GM19438 (cell line): Measurements from ENCODE around the gene PDZRN3.

Source experiments
- ATAC-seq: cut with Tn5 transposase; IDR thresholded peaks from one replicate; pipeline ENCODE4 v1.9.1; 2021; ENCODE audit warnings: low read depth; ENCODE audit not compliant: unreplicated experiment

The PDZRN3 gene

DNA sequence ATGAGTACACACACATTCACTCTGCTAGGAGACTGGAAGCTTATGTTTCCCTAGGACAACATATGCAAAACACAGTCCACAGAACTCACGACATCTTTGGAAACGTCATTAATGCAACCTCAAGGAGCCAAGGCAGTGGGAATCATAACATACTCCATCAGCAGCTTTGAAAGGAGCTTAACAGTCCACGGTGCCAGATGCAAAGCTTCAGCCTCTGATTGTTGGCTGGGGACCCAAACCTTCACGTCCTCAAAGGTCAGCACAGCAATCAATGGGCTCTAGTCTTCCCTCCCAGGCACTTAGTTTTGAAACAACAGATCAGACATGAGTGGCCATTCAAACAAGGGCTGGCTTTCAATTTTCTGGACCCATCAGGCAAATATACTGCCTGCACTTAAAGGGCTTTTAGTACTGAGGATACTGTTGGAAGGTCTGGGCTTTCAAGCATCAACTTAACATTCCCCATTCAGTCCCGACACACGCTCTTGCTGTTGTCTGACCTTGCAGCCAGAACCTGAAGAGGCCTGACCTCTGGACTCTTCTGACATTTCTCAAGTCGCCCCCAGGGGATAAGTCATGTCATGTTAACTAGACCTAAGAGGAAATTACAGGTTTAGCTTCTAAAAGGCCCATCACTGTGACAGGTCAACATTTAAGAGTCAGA, 223.0 kb downstream of the PDZRN3 start:
- no peak for ATAC-seq

DNA sequence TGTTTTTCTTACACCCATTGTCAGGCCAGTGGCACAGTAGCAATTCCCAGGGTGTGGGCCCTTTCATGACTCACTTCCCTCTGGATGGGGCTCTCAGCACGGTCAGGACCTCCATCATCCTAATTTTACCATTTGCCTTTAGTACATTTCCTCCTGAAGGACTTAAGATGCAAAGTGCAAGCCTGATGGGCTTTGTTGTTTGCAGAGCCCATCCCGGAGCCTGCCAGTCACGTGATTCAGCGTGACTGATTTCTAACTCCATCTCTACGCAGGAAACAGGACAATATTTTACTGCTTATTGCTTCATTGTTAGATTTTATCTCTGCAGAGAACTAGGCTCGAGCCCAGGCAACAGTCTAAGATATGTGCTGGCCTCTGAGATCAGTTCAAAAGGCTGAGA, 223.7 kb downstream of the PDZRN3 start:
- no peak for ATAC-seq

DNA sequence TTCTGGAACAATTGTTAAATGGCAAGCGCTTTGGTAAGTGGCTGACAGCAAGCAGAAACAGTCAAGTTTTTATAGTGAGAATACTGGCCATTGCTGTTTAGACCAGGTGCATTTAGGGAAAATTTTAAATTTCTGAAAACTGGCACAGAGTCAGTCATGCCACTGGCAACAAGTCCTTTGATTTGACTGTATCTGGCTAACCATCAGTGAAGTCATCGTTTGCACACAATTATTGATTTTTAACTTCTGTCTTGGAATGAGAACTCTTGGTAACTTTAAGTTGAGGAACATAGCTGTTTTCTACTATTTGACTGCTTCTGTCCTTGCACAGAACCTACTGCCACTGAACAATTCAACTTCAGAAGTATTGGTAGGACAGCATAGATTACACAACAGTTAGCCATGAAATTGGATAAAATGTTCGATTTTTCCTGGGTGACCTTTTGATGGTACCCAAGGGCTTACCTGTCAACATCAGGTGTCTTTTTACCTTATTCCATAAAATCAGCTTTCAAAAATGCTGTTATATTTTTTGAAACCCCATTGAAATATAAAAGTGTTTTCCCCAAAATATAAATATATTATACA, 225.0 kb downstream of the PDZRN3 start:
- ATAC-seq, result no peak

DNA sequence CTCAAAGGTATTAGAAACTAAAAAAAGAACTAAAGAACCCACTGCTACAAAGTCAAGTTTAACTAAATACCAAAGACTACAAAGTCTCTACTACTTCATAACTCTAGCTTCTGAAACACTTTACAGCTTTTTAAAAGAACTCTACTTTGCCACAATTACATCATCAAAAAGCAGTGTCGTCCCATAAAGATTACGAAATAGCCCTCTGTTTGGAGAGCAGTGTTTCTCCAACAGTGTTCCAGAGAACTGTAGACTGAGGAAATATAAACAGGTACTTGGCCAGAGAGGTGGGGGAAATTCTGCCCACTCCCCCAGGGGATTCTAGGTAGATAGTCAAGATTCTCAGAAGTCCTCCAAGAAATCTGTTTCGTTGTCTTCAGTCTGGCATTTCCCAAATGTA, 225.6 kb downstream of the PDZRN3 start:
- ATAC-seq, result no peak

DNA sequence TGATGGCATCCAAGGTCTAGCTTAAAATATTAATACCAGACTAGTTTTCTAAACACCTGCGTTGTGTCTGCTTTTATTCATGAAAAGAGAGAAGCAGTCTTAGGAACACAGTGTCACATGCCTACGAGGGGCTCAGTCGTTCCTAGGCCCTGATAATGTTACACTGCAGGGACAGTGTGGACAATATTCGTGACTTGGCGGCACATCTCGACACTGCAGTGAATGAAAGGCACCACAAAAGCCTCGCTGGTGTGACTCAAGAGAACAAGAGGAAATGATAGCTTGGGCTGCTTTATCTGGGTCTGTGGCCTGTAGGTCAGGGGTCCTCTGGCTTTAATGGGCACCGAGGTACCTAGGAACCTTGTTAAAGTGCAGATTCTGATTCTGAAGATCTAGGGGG, 226.7 kb downstream of the PDZRN3 start:
- ATAC-seq, result no peak

DNA sequence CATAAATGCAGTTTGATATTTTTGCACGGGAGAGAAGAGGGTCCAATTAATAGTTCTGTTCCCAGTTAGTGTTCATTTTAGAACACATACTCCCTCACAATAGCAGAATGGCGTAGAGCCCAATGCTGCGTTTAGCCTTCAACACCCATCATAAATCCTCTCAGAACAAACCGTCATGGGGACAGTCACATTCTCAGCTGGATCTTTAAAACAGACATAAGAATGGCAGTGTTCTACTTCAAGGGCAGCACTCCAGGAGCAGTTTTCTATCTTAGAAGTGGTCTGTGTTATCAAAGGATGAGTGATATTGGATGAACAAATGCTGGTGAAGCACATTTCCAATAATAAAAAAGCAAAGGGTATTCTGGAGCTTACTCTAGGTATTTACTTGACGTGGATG, 230.5 kb downstream of the PDZRN3 start:
- ATAC-seq, result no peak

DNA sequence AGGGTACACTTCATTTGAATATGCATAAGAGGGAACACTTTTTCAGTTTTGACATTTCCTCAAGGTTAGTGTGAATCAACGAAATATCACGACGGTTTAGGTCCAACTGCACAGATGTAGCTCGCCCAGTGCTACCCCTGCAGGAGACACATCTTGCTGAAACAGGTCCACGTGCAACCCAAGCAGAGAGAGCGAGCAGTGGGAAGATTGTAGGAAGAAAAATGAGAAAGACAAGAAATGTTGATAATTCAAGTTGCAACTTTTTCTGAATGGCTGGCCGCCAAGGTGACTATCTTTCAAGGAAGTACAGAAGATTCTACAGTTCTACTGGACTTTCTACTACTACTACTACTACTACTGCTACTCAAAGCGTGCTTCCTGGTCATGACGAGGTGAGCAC, 231.7 kb downstream of the PDZRN3 start:
- no peak for ATAC-seq

DNA sequence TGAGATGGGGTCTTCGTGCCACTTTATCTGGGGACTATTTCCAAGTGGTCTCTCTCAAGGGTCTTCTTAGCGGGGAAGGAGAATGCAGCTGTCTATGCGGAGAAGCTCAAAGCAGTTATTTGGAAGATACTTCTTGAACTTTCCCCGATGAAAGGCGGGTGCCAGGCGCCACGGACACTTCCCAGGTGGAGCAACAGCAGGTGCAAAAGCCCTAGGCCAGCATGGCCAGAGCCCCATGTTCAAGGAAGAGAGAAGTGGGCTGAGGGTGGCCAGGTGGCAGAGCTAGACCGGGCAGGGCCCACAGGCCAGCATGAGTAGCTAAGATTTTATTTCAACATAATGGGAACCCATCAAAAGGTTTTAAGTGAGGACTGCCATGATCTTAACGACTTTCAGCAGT, 232.8 kb downstream of the PDZRN3 start:
- ATAC-seq, result no peak

DNA sequence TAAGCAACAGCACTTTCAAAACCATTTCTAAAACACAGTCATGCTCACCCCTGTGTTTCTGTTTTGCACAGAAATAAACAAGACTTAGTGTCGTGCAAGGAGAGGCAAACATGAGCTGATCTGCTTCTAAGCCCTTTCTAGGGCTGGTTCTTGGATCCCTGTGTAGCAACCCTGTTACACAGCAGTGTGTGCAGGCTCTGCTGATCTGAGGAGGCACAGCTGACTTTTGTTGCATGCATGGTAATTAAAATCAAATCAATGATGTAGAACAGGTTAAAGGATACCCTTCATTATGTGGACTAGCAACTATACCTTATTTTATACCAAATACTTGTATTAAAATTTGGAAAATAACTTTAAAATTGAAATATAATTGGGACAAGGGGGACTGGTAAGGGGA, 234.8 kb downstream of the PDZRN3 start:
- ATAC-seq, result no peak

DNA sequence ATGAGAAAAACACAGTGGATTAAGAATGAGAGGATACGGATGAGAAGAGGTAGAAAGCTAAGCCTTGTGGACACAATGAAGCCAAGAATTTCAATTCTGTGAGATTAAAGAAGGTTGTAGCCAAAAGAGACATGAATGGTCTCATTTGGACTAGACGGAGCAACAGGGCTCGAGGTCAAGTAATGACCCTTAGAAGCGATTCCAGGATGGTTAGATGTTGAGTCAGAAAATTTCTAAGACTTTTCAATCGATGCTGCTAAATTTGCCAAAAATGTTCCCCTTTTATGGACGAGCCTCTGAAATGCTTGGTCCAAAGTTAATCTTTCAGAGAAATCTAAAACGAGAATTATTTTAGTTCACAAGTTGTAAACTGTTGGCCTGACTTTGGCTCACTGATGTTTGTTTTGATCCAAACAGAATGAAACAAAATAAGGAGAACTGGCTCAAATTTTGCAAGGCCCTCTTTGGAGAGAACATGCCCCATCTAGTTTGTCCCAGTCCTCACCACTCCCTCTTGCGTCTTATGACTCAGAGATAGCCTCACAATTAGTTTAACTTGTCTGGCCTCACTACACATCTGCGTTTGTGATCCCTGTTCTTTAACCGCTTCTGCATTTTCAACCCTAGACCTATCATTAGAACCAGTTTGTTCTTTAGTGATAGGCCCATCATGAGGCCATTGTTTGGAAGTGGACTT, 235.5 kb downstream of the PDZRN3 start:
- no peak for ATAC-seq

DNA sequence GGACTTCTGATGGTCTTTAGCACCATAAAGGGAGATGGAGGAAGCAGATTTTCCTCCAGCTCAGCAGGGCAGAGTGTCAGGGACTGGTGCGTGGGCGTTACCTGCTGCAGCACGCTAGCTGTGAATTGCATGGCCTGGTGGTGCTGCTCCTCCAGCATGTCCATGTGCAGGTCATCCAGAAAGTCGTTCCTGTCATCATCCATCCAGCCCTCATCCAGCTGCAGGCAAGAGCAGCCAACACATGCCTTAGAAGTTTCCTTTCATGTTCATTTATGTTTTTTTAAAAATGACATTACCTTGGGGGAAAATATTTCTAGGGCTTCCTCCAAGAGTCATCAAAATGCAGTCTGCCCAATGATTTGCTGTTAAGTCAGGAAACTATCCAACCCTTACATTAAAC, 239.2 kb downstream of the PDZRN3 start:
- no peak for ATAC-seq

DNA sequence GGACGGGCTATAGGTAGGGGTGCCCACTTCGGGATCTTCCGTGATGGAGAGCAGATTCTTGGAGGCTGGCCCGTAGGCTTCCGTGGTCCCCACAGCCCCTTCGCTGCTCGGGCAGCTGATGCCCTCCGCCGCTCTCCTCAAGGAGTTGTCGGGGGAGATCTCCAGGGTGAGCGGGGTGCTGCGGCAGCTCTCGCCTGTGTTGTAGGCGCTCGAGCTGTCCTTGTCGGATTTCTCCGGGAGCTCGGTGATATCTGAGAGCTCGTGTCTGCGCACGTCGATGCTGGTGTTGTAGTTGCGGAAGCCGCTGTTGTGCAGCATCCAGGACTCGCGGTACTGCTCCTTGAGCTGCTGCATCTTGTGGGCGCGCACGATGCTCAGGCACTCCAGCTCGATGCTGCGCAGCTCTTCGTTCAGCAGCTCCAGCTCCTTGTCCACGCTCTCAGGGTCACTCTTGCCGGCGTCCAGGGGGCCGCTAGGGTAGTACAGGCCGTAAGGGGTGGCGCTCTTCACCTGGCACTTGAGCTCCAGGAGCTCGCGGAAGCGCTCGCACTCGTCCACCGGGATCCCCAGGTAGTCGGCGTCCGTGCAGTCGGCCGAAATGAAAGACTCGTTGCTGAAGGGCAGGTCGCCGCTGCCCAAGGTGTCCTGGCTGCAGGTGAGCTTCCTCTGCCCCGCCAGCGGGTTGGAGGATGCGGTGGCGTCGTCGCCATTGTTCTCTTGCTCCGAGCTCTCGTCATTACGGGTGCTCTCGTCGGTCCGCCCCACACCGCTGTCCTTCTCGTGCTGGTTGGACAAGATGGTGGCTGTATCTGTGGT, 240.4 kb downstream of the PDZRN3 start:
- no peak for ATAC-seq

DNA sequence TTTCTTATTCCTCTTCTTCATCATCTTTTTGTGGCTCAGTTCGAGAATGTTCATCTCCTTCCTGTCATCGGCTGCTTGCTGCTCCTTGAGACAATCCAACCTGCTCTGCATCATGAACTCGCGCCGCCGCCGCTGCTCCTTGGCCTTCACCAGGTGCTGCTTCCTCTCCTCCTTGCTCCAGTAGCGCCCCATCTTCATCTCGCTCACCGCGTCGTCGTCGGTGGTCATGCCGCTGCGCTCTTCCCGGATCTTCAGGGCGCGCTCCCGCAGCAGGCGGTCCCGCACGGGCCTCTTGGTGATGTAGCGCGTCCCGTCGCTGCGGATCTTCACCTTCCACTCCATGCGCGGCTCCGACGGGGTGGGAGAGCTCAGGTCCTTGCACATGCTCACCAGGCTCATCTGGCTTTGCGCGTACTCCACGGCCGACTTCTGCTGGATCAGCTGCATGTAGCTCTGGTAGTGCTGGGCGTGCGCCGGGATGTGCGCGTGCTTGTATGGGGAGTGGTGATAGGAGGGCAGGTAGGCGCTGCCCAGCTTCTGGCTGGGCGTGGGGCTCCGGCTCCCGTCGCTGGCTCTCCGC, 241.2 kb downstream of the PDZRN3 start:
- ATAC-seq, result no peak

DNA sequence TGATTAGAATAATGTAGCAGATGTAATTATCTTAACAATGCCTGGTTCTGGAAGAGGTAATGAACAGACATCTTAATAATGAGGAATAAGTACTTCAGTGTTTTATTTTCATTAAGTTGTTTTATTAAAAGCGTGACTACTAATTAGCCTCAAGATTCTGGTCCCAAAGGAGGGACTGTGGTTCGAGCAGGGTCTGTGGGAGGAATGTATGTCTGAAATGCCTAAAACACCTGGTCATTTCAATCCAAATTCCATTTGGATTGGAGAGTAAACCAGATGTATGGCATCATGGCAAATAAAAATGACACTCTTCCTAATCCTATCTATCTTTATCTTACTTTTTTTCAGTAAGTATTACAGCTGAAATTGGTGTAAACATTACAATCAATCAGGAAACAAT, 243.2 kb downstream of the PDZRN3 start:
- no peak for ATAC-seq

DNA sequence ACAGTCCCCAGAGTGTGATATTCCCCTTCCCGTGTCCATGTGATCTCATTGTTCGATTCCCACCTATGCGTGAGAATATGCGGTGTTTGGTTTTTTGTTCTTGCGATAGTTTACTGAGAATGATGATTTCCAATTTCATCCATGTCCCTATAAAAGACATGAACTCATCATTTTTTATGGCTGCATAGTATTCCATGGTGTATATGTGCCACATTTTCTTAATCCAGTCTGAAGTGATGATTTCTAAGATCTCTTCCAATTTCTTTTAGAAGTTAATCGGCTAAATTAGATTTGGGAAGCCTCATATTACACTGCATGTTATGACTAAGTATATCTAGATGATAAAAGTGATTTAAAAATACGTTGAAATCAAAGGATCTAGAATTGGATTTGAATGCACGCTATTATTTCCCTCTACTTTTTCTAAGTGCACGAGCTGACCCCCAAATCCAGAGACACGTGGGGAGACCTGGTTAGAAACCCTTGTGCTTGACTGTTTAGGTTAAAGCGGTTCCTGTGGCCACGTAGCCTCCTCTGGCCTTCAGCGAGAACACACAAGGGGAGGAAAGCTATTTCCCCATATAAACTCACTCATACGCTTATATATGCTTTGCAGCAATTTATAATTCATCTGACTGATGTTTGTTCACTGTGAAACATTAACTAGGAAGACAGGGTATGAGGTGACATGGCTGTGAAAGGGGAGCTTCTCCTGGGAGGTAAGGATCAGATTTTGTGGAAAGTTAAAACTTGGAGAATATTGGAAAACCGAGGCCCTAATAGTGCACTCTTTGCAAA, 243.8 kb downstream of the PDZRN3 start:
- ATAC-seq, result no peak

DNA sequence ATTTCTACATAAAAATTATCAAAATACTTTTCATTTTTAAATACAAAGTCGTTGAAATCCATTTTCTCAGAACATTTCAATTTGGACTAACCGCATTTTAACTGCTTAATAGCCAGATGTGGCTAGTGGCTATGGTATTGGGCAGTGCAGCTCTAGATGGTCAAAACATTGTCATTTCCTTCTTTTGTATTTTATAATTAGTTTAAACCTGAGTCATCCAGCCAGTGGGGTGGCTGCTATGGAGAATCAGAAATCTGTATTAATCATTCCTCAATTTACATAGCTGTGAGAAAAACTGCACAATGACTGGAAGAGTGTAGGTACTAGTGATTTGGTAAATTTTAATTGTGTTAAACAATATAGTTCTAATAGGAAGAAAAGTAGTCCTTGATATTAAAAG, 245.3 kb downstream of the PDZRN3 start:
- no peak for ATAC-seq

DNA sequence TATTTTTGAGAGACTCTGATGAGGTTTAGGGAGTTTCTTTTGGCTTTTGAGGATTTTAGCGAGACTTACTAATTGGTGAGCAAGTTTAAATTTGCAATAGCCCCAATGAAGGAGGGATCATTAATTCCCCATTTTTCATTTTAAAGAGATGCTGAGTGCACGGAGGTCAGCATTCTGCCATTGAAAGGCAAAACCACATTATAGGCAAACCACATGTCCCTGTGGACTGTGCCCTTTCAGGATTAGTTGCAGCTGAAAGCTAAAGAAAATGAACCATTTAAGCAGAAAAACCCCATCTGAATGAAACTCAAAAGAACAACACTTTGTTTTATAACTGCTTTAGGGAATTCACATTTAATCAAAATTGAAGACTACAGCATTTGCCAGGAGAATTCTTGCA, 246.5 kb downstream of the PDZRN3 start:
- no peak for ATAC-seq

DNA sequence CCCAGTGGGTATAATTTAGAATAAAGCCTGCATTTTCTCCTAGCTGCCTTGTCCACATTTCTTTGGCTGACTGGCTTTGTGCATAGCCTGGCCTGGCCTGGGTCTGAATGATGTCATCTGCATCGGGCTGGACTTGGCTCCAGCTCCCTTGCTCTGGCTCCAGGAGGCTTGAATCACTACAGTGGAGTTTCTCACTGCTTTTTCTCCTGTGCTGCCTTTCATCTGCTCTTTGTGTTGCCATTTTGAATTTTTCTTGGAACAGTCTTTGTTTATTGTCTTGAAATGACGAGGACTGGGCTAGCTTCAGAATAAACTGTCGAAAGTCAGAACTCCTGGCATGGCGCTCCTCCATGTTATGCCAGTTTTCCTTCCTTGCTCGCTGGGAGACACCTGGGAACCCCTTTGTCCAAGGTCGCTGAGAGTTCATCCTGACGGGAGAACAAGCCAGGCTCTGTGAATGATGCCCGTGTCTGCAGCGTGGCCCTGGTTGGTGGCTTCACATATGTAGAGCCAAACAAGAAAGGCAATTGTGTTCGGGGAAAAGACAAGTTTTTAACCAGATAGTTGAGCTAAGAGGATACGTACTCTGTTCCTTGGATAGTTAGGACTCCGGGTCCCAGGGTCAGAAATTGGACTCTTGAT, 258.9 kb downstream of the PDZRN3 start:
- no peak for ATAC-seq

DNA sequence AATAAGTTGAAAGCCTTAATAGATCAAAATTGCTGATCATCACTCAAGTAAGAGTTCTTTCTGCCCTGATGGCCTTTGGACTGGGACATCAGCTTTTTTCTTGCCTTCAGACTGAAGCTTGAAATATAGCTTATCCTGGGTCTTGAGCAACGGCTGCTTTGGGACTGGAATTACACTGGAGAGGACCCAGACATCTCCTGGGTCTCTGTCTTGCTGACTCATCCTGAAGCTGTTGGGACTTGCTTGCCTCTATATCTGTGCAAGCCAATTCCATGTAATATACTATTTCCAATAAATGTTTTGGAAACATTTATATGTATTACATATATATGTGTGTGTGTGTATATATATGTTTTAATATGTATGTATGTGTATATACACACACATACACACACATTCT, 260.2 kb downstream of the PDZRN3 start:
- ATAC-seq, result no peak

DNA sequence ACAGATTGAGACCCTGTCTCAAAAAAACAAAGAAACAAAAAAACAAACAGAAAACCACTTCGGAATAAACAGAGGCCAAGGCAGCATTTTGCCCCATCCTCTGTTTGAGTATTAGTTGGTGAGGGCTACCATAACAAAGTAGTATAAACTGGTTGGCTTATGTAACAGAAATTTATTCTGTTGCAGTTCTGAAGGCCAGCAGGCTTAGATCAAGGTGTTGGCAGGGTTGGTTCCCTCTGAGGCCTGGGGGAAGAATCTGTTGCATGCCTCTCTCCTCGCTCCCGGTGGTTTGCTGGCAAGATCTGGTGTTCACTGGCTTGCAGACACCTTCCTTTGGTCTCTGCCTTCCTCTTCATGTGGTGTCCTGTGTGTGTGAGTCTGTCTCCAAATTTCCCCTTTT, 261.6 kb downstream of the PDZRN3 start:
- ATAC-seq, result no peak
